Measurements from ENCODE around the gene HBG1.

HBG1 gene

GRCh38 chr11:5229796-5230195, 19.9 kb downstream of the HBG1 start:
- TF ChIP-seq CTCF (IDR thresholded peaks at IDR 0.05; ENCODE audit: extremely low read depth, missing control alignments) = no peak
- no peak for DNase-seq (ENCODE audit: low spot score)

- no peak for DNase-seq (ENCODE audit: low spot score)
- TF ChIP-seq CTCF (IDR thresholded peaks at IDR 0.05; ENCODE audit: extremely low read depth, missing control alignments) = no peak
These were observed 20.3 kb downstream of the HBG1 start for GRCh38 chr11:5229356-5229755.

- DNase-seq (ENCODE audit: low spot score) = no peak
- TF ChIP-seq CTCF (IDR thresholded peaks at IDR 0.05; ENCODE audit: extremely low read depth, missing control alignments) = no peak
These were observed 21.5 kb downstream of the HBG1 start for GRCh38 chr11:5228124-5228523.

- TF ChIP-seq CTCF (IDR thresholded peaks at IDR 0.05; ENCODE audit: extremely low read depth, missing control alignments) = no peak
- no peak for DNase-seq (ENCODE audit: low spot score)
These were observed 22.0 kb downstream of the HBG1 start for GRCh38 chr11:5227681-5228080.

GRCh38 chr11:5226732-5227310, 22.8 kb downstream of the HBG1 start, which contains the start of gene HBB:
Gene HBB, minus strand, starts transcription at chr11:5227071. Its CDS starts 50 bp downstream, at chr11:5227021.
- TF ChIP-seq CTCF (IDR thresholded peaks at IDR 0.05; ENCODE audit: extremely low read depth, missing control alignments) = no peak
- no peak for DNase-seq (ENCODE audit: low spot score)

- DNase-seq (ENCODE audit: low spot score) = no peak
- no peak for TF ChIP-seq CTCF (IDR thresholded peaks at IDR 0.05; ENCODE audit: extremely low read depth, missing control alignments)
These were observed 24.2 kb downstream of the HBG1 start for GRCh38 chr11:5225480-5225871.

- TF ChIP-seq CTCF (IDR thresholded peaks at IDR 0.05; ENCODE audit: extremely low read depth, missing control alignments) = no peak
- DNase-seq (ENCODE audit: low spot score) = no peak
These were observed 24.8 kb downstream of the HBG1 start for GRCh38 chr11:5224538-5225479.
